ENCODE measurements around the gene CACNA1H.

The CACNA1H gene

GRCh38 chr16:1260101-1260680 is 107.3 kb downstream of the CACNA1H start:
- TF ChIP-seq CTCF (IDR thresholded peaks at IDR 0.05; ENCODE audit: insufficient read depth, low read length, poor library complexity, severe bottlenecking): no peak
- H3K36me3 ChIP-seq (ENCODE audit: control insufficient read depth, insufficient read depth, low read length): no peaks in the 10 kb centered on the region
- DNase-seq (ENCODE audit: extremely low read depth, insufficient read length): no peak
- no peak overlapping the region for H3K4me3 ChIP-seq (replicated peaks; ENCODE audit: low read depth, low read length)
- H3K27me3 ChIP-seq (replicated peaks; ENCODE audit: control insufficient read depth, insufficient read depth, low read length): no peaks in the 10 kb centered on the region; the same call in 1 of the 2 replicates

- DNase-seq (ENCODE audit: extremely low read depth, insufficient read length): no peak
- no peaks in the 10 kb centered on the region; the same call in 1 of the 2 replicates for H3K27me3 ChIP-seq (replicated peaks; ENCODE audit: control insufficient read depth, insufficient read depth, low read length)
- TF ChIP-seq CTCF (IDR thresholded peaks at IDR 0.05; ENCODE audit: insufficient read depth, low read length, poor library complexity, severe bottlenecking): no peak
Observed at GRCh38 chr16:1261131-1261892, 108.4 kb downstream of the CACNA1H start.

GRCh38 chr16:1262210-1262845 is 109.4 kb downstream of the CACNA1H start:
- Histone ChIP-seq H3K36me3 (ENCODE audit: control insufficient read depth, insufficient read depth, low read length) (no peaks in the 10 kb centered on the region), H3K4me3 (replicated peaks; ENCODE audit: low read depth, low read length) (no peak overlapping the region), H3K27me3 (replicated peaks; ENCODE audit: control insufficient read depth, insufficient read depth, low read length) (no peaks in the 10 kb centered on the region; the same call in 1 of the 2 replicates)
- no peak for TF ChIP-seq CTCF (IDR thresholded peaks at IDR 0.05; ENCODE audit: insufficient read depth, low read length, poor library complexity, severe bottlenecking)
- no peak for DNase-seq (ENCODE audit: extremely low read depth, insufficient read length)

More at GRCh38 chr16:1261131-1261892, 108.4 kb downstream of the CACNA1H start:
- Histone ChIP-seq H3K4me3 (replicated peaks; ENCODE audit: low read depth, low read length) (no peak overlapping the region), H3K36me3 (ENCODE audit: control insufficient read depth, insufficient read depth, low read length) (no peaks in the 10 kb centered on the region)

- DNase-seq (ENCODE audit: extremely low read depth, insufficient read length): no peak
- no peak overlapping the region for H3K4me3 ChIP-seq (replicated peaks; ENCODE audit: low read depth, low read length)
- no peaks in the 10 kb centered on the region for H3K36me3 ChIP-seq (ENCODE audit: control insufficient read depth, insufficient read depth, low read length)
- no peak for TF ChIP-seq CTCF (IDR thresholded peaks at IDR 0.05; ENCODE audit: insufficient read depth, low read length, poor library complexity, severe bottlenecking)
- no peaks in the 10 kb centered on the region; the same call in 1 of the 2 replicates for H3K27me3 ChIP-seq (replicated peaks; ENCODE audit: control insufficient read depth, insufficient read depth, low read length)
Observed at GRCh38 chr16:1262846-1263221, 109.9 kb downstream of the CACNA1H start.

- Histone ChIP-seq H3K27me3 (replicated peaks; ENCODE audit: control insufficient read depth, insufficient read depth, low read length) (no peaks in the 10 kb centered on the region; the same call in 1 of the 2 replicates), H3K4me3 (replicated peaks; ENCODE audit: low read depth, low read length) (no peak overlapping the region), H3K36me3 (ENCODE audit: control insufficient read depth, insufficient read depth, low read length) (no peaks in the 10 kb centered on the region)
- TF ChIP-seq CTCF (IDR thresholded peaks at IDR 0.05; ENCODE audit: insufficient read depth, low read length, poor library complexity, severe bottlenecking): no peak
- DNase-seq (ENCODE audit: extremely low read depth, insufficient read length): no peak
Observed at GRCh38 chr16:1263591-1264344, 110.9 kb downstream of the CACNA1H start.

Data from GM06990 (cell line).